Stimulated activated naive CD8-positive, alpha-beta T cell treated with anti-CD3 and anti-CD28 coated beads, Interleukin-15, Interleukin-2, amounts not matched to agents 100 ng/mL and 50 ng/mL, for 24 hours (primary cell): ENCODE data around the gene LTN1.

Experiments
- H3K27ac Mint-ChIP-seq: one replicate; pipeline ENCODE4 v1.8.0; 2021; ENCODE audit warnings: mild to moderate bottlenecking, mixed read lengths
- H3K27me3 Mint-ChIP-seq: one replicate; pipeline ENCODE4 v1.8.0; 2021; ENCODE audit warnings: mixed read lengths
- H3K36me3 Mint-ChIP-seq: one replicate; pipeline ENCODE4 v1.8.0; 2021; ENCODE audit warnings: low read depth, mixed read lengths
- H3K4me1 Mint-ChIP-seq: one replicate; pipeline ENCODE4 v1.8.0; 2021; ENCODE audit warnings: low read depth, mixed read lengths
- H3K4me3 Mint-ChIP-seq: one replicate; pipeline ENCODE4 v1.8.0; 2021; ENCODE audit warnings: mild to moderate bottlenecking, mixed read lengths
- H3K9me3 Mint-ChIP-seq: one replicate; pipeline ENCODE4 v1.8.0; 2021; ENCODE audit warnings: mixed read lengths

The LTN1 gene

DNA sequence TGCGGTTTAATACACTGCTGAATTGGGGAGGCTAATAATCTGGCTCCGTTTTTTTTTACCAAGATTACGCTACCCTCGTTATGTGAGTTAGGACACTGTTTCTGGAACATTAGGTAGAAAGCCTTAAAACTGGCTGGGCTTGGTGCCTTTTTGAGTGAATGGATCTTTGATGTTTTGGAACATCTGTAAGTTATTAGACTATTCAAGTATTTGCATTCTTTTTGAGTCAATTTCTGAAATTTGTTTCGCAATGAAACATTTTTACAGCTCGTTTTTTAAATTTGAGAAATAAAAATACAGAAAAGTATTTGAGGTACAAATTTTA, 106.9 kb downstream of the LTN1 start:
- Mint-ChIP-seq H3K4me3 (peak overlapping the region; percentile 94), H3K9me3 (no peaks in the 10 kb centered on the region), H3K4me1 (peaks cover 23% of the 10 kb centered on the region), H3K27me3 (peaks cover 4% of the 10 kb centered on the region), H3K27ac (peak overlapping the region; percentile 99), H3K36me3 (peaks cover 24% of the 10 kb centered on the region)

DNA sequence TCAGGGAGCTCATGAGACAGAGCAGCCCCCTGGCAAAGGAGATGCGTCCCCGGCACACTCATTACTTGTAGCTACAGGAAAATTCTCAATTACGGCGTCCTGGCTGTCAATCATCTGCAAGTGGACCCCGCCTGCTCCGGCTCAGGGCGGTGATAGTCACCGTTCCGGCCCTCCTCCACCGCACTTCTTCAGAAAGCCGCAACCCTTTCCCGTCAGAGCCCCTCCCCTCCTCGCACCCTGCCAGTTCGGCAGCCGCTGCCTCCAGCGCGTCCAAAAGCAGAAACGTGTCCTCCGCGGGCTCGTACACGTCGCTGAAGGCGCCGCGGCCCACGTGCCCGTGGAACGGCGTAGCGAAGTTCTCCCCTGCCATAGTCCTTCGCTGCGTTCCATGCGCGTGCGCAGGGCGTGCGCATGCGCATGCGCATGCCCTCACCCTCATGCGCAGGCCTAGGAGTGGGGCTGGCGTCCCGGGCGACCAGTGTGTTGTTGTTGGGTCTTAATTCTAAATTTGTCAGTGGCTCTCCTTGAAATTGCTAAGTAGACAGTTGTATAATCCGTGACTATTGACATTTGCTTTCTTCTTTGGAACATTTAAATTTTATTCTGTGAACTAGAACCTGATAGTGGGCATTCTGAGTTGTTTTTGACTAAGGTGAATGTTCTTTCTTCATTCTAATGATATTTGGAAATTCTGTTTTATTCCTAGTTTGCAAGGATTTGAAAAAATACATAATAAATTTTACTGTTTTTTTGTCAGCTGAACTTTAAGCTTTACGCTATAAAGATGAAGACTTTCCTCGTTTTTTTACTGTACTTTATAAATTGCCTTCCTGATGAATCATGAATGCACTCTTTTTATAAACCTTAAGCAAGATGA, 107.5 kb downstream of the LTN1 start:
- peaks cover 27% of the 10 kb centered on the region for H3K36me3 Mint-ChIP-seq

DNA sequence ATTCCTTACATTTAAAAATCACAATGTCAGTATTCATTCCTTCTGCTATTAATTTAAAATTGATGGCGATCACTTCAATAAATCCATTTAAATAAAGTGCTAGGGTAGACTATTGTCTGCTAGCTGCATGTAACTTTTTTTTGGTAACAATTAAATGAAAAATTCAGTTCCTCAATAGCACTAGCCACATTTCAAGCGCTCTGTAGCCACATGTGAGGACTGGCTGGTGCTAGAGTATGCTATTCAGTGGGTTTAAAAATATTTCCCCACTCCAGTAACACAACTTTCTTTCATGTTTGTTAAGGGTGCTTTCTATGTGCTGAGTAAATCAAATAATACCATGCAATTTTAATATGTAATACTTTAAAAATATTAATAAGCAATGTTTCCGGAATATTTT, 108.2 kb downstream of the LTN1 start:
- Mint-ChIP-seq H3K27me3 (peaks cover 4% of the 10 kb centered on the region), H3K27ac (peak overlapping the region; percentile 99), H3K4me3 (peak overlapping the region; percentile 94), H3K9me3 (no peaks in the 10 kb centered on the region), H3K36me3 (peaks cover 29% of the 10 kb centered on the region), H3K4me1 (peaks cover 23% of the 10 kb centered on the region)

More for the DNA sequence above, 107.5 kb downstream of the LTN1 start:
- H3K4me3 Mint-ChIP-seq: peak overlapping the region; percentile 94
- no peaks in the 10 kb centered on the region for H3K9me3 Mint-ChIP-seq
- peak overlapping the region; percentile 99 for H3K27ac Mint-ChIP-seq
- H3K4me1 Mint-ChIP-seq: peaks cover 23% of the 10 kb centered on the region
- H3K27me3 Mint-ChIP-seq: peaks cover 4% of the 10 kb centered on the region

DNA sequence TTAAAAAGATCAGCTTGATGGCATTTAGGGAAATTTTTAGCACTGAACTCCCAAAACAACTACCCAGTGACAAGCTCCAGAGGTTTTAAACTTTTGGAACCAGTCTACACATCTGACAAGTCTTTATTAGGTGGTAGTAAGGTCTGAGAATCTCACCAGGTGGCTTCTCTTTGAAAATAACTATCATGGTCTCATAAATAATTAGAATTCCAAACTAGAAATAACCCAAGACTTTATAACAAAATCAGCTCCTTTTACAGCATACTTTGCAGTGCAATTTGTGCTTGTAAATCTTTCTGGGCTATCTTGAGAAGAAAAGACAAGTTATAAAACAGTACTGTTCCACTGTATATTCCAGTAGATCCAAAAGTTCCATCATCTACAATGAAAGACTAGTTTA, 108.7 kb downstream of the LTN1 start:
- peaks cover 4% of the 10 kb centered on the region for H3K27me3 Mint-ChIP-seq
- H3K4me1 Mint-ChIP-seq: peaks cover 23% of the 10 kb centered on the region
- H3K36me3 Mint-ChIP-seq: peaks cover 29% of the 10 kb centered on the region
- H3K27ac Mint-ChIP-seq: peak overlapping the region; percentile 99
- peak overlapping the region; percentile 94 for H3K4me3 Mint-ChIP-seq
- no peaks in the 10 kb centered on the region for H3K9me3 Mint-ChIP-seq

DNA sequence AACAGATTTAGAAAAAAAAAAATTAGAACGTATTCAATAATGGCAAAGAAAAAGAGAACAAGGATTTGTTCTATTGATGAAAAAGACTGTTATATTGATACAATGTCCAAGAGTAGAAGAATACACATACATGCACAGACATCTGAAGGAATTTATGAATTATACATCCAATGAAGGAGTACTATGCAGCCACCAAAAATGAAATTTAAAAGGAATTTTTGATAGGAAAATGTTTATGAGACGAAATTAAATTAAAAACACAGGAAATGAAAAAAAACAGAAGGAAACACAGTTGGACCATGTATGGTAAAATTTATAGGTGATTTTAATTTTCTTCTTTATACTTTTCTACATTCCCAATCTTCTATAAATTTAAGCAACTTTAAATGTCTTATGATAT, 110.3 kb downstream of the LTN1 start:
- H3K4me1 Mint-ChIP-seq: peaks cover 23% of the 10 kb centered on the region
- peaks cover 33% of the 10 kb centered on the region for H3K36me3 Mint-ChIP-seq
- H3K4me3 Mint-ChIP-seq: no peak overlapping the region
- no peak overlapping the region for H3K27ac Mint-ChIP-seq
- H3K9me3 Mint-ChIP-seq: no peaks in the 10 kb centered on the region
- peaks cover 4% of the 10 kb centered on the region for H3K27me3 Mint-ChIP-seq
